A549 (cell line): Measurements from ENCODE around the gene ZNF385A. TPM values are rescaled to one million over a fixed set of nuclear protein-coding genes. Genes with fewer than 3 reads are reported as not detected.

Experiments used
- ATAC-seq, 2 experiments: fragments of 200-7000 bp in 1 of 2; fragments of >200 bp in 1 of 2; cut with Nextera tagmentation in 1 of 2; cut with Tn5 transposase in 1 of 2; 3 replicates each; pipeline versions ENCODE4 v1.8.0 to v1.9.1; 2018 to 2020; ENCODE audit warnings: mild to moderate bottlenecking in 1 of 2, moderate library complexity in 1 of 2
- CTCF ChIA-PET: fragments of 300-600 bp; sonication (Branson Sonifier 250); formaldehyde crosslinking; extraction: SDS; loops from one replicate; lab custom pipeline; 2021; ENCODE audit warnings: antibody characterized with exemption, inconsistent platforms; lab: Yijun Ruan, JAX
- POLR2A ChIA-PET: fragments of 350-600 bp; formaldehyde crosslinking; extraction: SDS; loops from one replicate; lab custom pipeline; 2021; ENCODE audit warnings: antibody characterized with exemption, inconsistent platforms; lab: Yijun Ruan, JAX
- DNase-seq, 2 experiments: peaks; one replicate each; pipeline versions ENCODE4 v3.0.0 to v3.0.0-alpha.2; 2011 to 2016; ENCODE audit warnings: low read depth in 1 of 2, low spot score in 1 of 2
- FAIRE-seq: peaks from 2 replicates; lab custom pipeline; 2011; peaks lifted over from hg19 to GRCh38; lab: Jason Lieb, UNC
- H3K27ac ChIP-seq, 2 experiments: fragments of >200 bp; sonication (Bioruptor Twin); formaldehyde crosslinking; 3 replicates each; pipeline ENCODE4 v1.5.1; 2016 to 2017
- H3K4me1 ChIP-seq: fragments of >200 bp; sonication (Bioruptor Twin); formaldehyde crosslinking; 3 replicates; pipeline ENCODE4 v1.6.1; 2016
- H3K4me2 ChIP-seq: fragments of >200 bp; sonication (Bioruptor Twin); formaldehyde crosslinking; 3 replicates; pipeline ENCODE4 v1.6.1; 2016
- H3K4me3 ChIP-seq: fragments of >200 bp; sonication (Bioruptor Twin); formaldehyde crosslinking; 3 replicates; pipeline ENCODE4 v1.5.1; 2016
- H3K9me3 ChIP-seq: fragments of >200 bp; sonication (Bioruptor Twin); formaldehyde crosslinking; 3 replicates; pipeline ENCODE4 v1.6.1; 2016
- BCL3 ChIP-seq: fragments of >200 bp; sonication (Bioruptor Twin); formaldehyde crosslinking; IDR thresholded peaks from 3 replicates; pipeline ENCODE4 v1.6.1; 2016
- BHLHE40 ChIP-seq: IDR thresholded peaks from 2 replicates; pipeline ENCODE4 v1.6.1; 2012; ENCODE audit warnings: low read depth, low read length, inconsistent platforms
- CBX8 ChIP-seq: fragments of 200-600 bp; sonication (generic); IDR thresholded peaks from 2 replicates; pipeline ENCODE4 v1.6.1; 2016
- CEBPB ChIP-seq, 2 experiments: fragments of >200 bp in 1 of 2; sonication (Bioruptor Twin) in 1 of 2; formaldehyde crosslinking in 1 of 2; IDR thresholded peaks; 2 replicates each; pipeline ENCODE4 v1.6.1; 2012 to 2016
- E2F6 ChIP-seq: IDR thresholded peaks from 2 replicates; pipeline ENCODE4 v1.6.1; 2012; ENCODE audit warnings: low read depth, borderline replicate concordance
- EHF ChIP-seq: fragments of 250-450 bp; sonication (Bioruptor Pico); IDR thresholded peaks from 2 replicates; pipeline ENCODE4 v1.5.0; 2020; ENCODE audit warnings: mild to moderate bottlenecking
- ELK1 ChIP-seq: fragments of 150-350 bp; IDR thresholded peaks from 2 replicates; pipeline ENCODE4 v1.6.1; 2014; ENCODE audit warnings: low read depth, mild to moderate bottlenecking, low read length
- FOSL2 ChIP-seq, 2 experiments: fragments of 450-650 bp in 1 of 2; fragments of >200 bp in 1 of 2; sonication (Bioruptor Twin) in 1 of 2; formaldehyde crosslinking; IDR thresholded peaks; 2 replicates each; pipeline versions ENCODE4 v1.5.0 to v1.6.1; 2016 to 2020; ENCODE audit warnings: mild to moderate bottlenecking in 1 of 2, moderate library complexity in 1 of 2
- HES2 ChIP-seq: fragments of >200 bp; sonication (Bioruptor Twin); formaldehyde crosslinking; IDR thresholded peaks from 2 replicates; pipeline ENCODE4 v1.6.1; 2016
- HOXB13 ChIP-seq: fragments of 250-450 bp; sonication (Bioruptor Pico); IDR thresholded peaks from 2 replicates; pipeline ENCODE4 v1.5.0; 2020; ENCODE audit warnings: low read depth, mild to moderate bottlenecking, moderate library complexity
- JUNB ChIP-seq: fragments of >200 bp; sonication (Bioruptor Twin); formaldehyde crosslinking; IDR thresholded peaks from 2 replicates; pipeline ENCODE4 v1.6.1; 2016
- KDM5A ChIP-seq: fragments of 200-600 bp; sonication (generic); IDR thresholded peaks from 2 replicates; pipeline ENCODE4 v1.6.1; 2016; ENCODE audit warnings: antibody characterized with exemption, mild to moderate bottlenecking
- MYC ChIP-seq: IDR thresholded peaks from 2 replicates; pipeline ENCODE4 v1.6.1; 2012; ENCODE audit warnings: mild to moderate bottlenecking, inconsistent platforms, low read length, improper control_type of control experiment, borderline replicate concordance
- PBX3 ChIP-seq: IDR thresholded peaks from 2 replicates; pipeline ENCODE4 v1.6.1; 2012
- PHF8 ChIP-seq: fragments of 200-600 bp; sonication (generic); IDR thresholded peaks from 2 replicates; pipeline ENCODE4 v1.6.1; 2016; ENCODE audit warnings: low read depth, mild to moderate bottlenecking, antibody characterized with exemption, moderate library complexity, borderline replicate concordance
- RAD21 ChIP-seq, 2 experiments: fragments of >200 bp in 1 of 2; sonication (Bioruptor Twin) in 1 of 2; formaldehyde crosslinking in 1 of 2; IDR thresholded peaks in 1 of 2; conservative IDR thresholded peaks in 1 of 2; 2 replicates in 1 of 2; 3 replicates in 1 of 2; pipeline ENCODE4 v1.6.1; 2012 to 2018; ENCODE audit warnings: inconsistent platforms in 1 of 2
- REST ChIP-seq: fragments of 200-600 bp; sonication (generic); IDR thresholded peaks from 2 replicates; pipeline ENCODE4 v1.6.1; 2016; ENCODE audit warnings: antibody characterized with exemption, mild to moderate bottlenecking, moderate library complexity
- RNF2 ChIP-seq: fragments of 200-600 bp; sonication (generic); IDR thresholded peaks from 2 replicates; pipeline ENCODE4 v1.6.1; 2016; ENCODE audit warnings: low read depth, mild to moderate bottlenecking, antibody characterized with exemption, moderate library complexity, borderline replicate concordance
- SREBF2 ChIP-seq: fragments of 450-650 bp; IDR thresholded peaks from 2 replicates; pipeline ENCODE4 v1.6.1; 2014; ENCODE audit warnings: mild to moderate bottlenecking, moderate library complexity
- USF2 ChIP-seq: fragments of 450-650 bp; IDR thresholded peaks from 2 replicates; pipeline ENCODE4 v1.6.1; 2014; ENCODE audit warnings: antibody characterized with exemption
- ZSCAN20 ChIP-seq: fragments of 250-450 bp; sonication (Bioruptor Pico); IDR thresholded peaks from 2 replicates; pipeline ENCODE4 v1.8.0; 2022; ENCODE audit warnings: mild to moderate bottlenecking, moderate library complexity
- WGBS: methylation state at CpG from one replicate; pipeline ENCODE4 v1.1.6; 2017; ENCODE audit errors: missing lambda C conversion rate; 5-methylcytosine and 5-hydroxymethylcytosine counted together
- polyA plus RNA-seq, 4 experiments: library from polyadenylated mRNA; depleted of rRNA in 3 of 4; stranded (reverse); fragments of >200 nt; fragmentation: RNase III in 1 of 4; extraction: RNeasy Plus Mini Kit Qiagen cat#74134 plus additional on column Dnase treatment in 1 of 4; gene quantifications; 2 replicates in 3 of 4; 3 replicates in 1 of 4; pipeline ENCODE4 v1.2.3, GENCODE V29; 2011 to 2017

Gene ZNF385A
- polyA plus RNA-seq, 2 of the 4 experiments (the other 2 are of a cell fraction), result 1.8 to 14.9 TPM

- TF ChIP-seq ELK1 (no peak), JUNB (peak; percentile 51; the same call in 1 of the 2 replicates), USF2 (peak; percentile 65)
- TF ChIP-seq, all 56 proteins: peak for 4
Observed at GRCh38 chr12:54411391-54412241, 27.1 kb upstream of the ZNF385A start (continued).

GRCh38 chr12:54409267-54409666 is 24.7 kb upstream of the ZNF385A start:
- H3K4me3 ChIP-seq, result no peak overlapping the region
- TF ChIP-seq BCL3 (no peak), SREBF2 (no peak), CEBPB (IDR thresholded peaks at IDR 0.05) (no peak), KDM5A (no peak), FOSL2 (IDR thresholded peaks at IDR 0.05) (no peak), FOSL2 (CRISPR knock-in tag; IDR thresholded peaks at IDR 0.05) (no peak), RAD21 (conservative IDR thresholded peaks at IDR 0.05 in 1 of 2, IDR thresholded peaks at IDR 0.05 in 1 of 2) (no peak), HOXB13 (CRISPR knock-in tag) (no peak), CBX8 (no peak), ZSCAN20 (CRISPR knock-in tag) (no peak), EHF (no peak), E2F6 (no peak), PHF8 (no peak), HES2 (no peak), PBX3 (no peak), BHLHE40 (no peak), REST (no peak), MYC (no peak), RNF2 (no peak)
- WGBS, result 98% methylated on average over 7 of the region's 8 CpGs
- no peak overlapping the region for H3K4me2 ChIP-seq
- peaks cover 32% of the 10 kb centered on the region for H3K4me1 ChIP-seq
- POLR2A ChIA-PET, result no interaction called here
- FAIRE-seq (no peak), ATAC-seq (peak in 1 of 2 experiments; percentile 11; a peak in 1 of 6 replicates), DNase-seq (no peak)
- H3K9me3 ChIP-seq, result no peaks in the 10 kb centered on the region
- H3K27ac ChIP-seq, result no peak overlapping the region
- CTCF ChIA-PET, result interaction anchor here (0.6 to 2.6 kb wide), 9 partner anchors 8 to 30 kb away, joined by 3 to 44 read pairs (median 4); no protein-coding TSS in a partner anchor
